ENCODE measurements around the gene TMEM134. TPM values are rescaled to one million over a fixed set of nuclear protein-coding genes. Genes with fewer than 3 reads are reported as not detected.
"Not testable (repeated sequence)": the region's sequence is repeated elsewhere in the genome, so short reads cannot be mapped to it uniquely, and the experiment has no call there.

The TMEM134 gene
- total RNA-seq, 1 experiment from 2014 or later = 88.8 TPM

DNA sequence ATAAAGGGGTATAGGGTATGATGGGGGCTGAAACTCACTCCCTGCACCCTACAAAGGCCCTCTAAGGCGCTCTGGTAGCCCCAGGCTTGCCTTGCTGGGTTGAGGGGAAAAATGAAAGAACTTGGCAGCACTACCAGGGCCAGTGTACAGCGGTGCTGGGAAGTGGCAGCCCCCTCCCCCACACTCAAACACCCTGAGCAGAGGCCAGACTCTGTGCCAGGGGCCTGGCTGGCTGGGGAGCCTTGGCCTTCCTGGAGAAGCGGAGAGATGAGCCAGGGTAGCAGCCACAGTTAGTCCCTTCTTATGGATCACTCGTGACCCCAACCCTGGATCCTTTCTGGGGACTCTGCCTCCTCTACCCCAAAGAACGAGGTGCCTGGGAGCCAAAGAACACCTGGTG is 2.7 kb downstream of the TMEM134 start:
- no peak for DNase-seq (ENCODE audit: low spot score)
- in situ Hi-C loops (cut with HindIII; ENCODE audit: low sequenced_read_pairs) = no loop called here

DNA sequence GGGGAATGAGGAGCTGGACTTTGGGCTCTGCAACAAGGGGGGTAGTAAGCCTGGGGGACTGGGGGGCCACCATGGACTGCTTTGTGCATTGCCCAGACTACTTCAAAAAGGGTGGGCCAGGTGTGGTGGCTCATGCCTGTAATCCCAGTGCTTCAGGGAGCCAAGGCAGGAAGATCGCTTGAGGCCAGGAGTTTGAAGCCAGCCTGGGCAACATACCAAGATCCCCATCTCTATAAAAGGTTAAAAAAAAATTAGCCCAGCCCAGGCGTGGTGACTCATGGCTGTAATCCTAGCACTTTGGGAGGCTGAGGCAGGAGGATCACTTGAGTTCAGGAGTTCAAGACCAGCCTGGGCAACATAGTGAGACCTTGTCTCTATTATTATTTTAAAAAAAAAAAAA is 3.5 kb downstream of the TMEM134 start:
- DNase-seq (ENCODE audit: low spot score); in situ Hi-C loops (cut with HindIII; ENCODE audit: low sequenced_read_pairs): not testable (repeated sequence)

DNA sequence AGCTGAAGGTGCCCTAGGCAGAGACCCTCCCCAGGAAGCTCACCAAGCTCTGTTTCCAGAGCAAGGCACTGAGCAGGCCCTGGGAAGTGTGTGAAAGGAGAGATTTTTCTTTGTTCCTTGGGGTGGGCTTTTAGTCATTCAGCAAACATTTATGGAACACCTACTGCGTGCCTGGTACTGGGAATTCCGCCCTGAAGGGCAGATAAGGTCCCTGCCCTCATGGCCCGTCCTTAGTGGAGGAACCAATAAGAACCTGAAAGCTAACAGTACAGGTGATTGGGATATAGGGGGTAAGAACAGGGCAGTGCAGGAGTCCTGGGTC is 3.9 kb downstream of the TMEM134 start:
- in situ Hi-C loops (cut with HindIII; ENCODE audit: low sequenced_read_pairs) = no loop called here

DNA sequence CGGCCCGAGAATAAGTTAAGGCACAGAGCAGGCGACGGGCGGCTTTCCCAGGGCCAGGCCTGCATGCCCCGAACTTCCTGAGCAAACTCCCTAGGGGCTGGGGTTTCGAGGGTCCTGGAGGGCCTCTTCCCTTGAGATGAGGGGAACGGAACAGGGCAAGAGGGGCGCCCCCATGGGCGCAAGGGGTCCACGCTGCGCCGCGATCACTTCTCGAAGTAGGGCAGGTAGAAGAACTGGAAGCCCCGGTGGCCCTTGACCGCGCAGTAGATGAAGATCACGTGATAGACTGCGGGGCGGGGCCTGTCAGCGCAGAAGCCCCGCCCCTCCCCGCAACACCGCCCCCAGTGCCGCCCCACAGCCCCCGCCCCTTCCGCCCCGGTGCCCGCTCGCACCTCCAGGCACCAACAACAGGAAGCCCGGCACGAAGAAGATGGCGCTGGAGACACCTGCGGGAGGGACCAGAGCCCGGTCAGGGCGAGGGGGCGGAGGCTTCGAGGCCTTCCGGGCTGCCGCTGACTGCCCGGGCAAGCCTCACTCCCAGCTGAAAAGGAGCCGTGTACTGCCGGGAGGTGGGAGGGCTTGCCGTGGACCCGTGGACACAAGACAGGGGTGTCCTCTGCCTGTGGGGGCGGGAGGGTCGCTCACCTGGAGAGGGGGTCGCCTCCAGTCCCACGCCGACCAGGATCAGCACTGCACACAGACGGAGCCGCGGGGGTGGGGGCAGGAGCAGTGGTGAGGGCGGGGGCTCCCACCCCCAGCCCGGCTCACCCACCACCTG is 4.5 kb downstream of the TMEM134 start:
- in situ Hi-C loops (cut with HindIII; ENCODE audit: low sequenced_read_pairs) = no loop called here
- DNase-seq (ENCODE audit: low spot score) = peak; percentile 84

More for the DNA sequence above, 3.9 kb downstream of the TMEM134 start:
- no peak for DNase-seq (ENCODE audit: low spot score)

DNA sequence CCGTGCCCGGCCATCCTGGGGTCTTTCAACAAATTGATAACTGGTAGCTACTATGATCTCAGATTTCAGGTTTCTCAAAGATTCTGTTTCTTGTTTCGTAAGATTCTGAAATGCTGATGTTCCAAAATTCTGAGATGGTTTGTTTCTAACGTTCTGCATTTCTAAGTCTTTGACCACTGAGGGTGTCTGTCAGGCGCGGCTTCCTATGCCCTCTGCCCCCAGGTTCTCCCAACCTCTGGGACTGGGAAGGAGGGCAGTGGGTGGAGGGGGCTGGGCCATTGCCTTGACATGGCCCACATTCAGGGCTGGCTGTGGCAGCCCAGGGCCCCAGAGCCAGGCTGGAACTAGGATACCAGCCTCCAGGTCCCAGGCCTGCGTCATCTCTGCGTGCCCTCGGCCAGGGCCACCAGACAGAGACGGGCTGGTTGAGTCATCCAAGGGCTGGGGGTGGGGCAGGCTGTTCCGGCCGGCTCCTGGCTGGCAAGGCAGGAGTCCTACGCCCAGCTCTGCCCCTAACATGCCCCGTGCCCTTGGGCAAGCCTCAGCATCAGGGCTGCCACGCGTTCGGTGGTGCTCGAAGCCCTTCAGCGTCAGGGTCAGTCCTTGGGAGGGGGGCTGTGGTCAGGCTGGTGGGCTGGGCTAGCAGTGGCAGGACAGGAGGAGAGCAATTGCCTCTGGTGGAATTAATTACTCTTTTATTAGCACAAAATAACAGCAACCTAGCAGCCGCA is 5.2 kb downstream of the TMEM134 start:
- no peak for DNase-seq (ENCODE audit: low spot score)
- in situ Hi-C loops (cut with HindIII; ENCODE audit: low sequenced_read_pairs) = no loop called here

DNA sequence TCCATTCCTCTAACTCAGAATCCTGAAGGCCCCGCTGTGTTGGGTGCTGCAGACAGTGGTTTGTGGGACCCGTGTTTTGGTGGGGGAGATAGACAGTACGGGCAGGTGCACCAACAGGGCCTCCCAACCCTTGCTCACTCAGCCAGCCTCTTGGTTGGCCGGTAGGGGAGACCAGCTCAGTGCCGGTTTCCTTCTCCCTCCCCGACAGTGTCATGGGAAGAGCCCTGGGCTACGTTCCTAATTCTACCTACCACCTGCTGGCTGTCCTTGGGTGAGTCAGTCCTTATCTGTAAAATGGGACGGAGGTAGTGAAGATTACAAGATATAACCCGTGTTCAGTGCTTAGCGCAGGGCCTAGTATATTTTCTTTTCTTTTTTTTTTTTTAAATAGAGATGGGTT is 5.9 kb downstream of the TMEM134 start:
- DNase-seq (ENCODE audit: low spot score) = no peak
- in situ Hi-C loops (cut with HindIII; ENCODE audit: low sequenced_read_pairs) = no loop called here

DNA sequence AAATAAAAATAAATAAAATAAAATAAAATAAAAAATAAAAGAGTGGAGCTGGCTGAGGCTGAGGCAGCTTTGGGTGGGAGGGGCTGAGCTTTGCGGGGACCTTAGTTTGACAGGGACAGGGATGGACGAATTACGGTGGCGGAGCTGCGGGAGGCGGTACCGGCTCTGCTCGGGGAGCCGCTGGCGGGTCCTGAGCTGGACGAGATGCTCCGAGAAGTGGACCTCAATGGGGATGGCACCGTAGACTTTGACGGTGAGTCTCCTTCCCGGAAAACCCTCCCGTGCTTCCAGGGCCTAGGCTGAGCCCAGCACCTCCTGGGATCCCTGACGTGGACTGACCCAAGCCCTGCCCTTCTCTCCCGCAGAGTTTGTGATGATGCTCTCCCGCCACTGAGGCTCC is 10.8 kb downstream of the TMEM134 start:
- in situ Hi-C loops (cut with HindIII; ENCODE audit: low sequenced_read_pairs) = no loop called here
- DNase-seq (ENCODE audit: low spot score) = no peak

DNA sequence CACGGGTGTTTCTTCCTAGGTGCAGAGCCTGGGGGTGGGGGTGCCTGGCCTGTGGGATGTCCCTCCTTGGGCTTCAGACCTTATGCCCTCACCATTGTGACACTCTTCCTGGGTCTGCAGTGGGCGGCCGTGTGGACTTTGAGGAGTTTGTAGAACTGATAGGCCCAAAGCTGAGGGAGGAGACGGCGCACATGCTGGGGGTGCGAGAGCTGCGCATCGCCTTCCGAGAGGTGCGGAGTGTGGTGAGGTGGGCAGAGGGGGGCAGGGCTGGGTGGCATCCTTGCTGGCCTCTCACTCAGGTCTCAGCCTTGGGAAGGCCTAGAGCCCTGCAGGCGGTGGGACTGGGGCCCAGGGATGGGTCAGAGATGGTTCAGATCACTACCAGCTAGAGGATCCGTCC is 11.6 kb downstream of the TMEM134 start:
- no peak for DNase-seq (ENCODE audit: low spot score)
- in situ Hi-C loops (cut with HindIII; ENCODE audit: low sequenced_read_pairs) = no loop called here

DNA sequence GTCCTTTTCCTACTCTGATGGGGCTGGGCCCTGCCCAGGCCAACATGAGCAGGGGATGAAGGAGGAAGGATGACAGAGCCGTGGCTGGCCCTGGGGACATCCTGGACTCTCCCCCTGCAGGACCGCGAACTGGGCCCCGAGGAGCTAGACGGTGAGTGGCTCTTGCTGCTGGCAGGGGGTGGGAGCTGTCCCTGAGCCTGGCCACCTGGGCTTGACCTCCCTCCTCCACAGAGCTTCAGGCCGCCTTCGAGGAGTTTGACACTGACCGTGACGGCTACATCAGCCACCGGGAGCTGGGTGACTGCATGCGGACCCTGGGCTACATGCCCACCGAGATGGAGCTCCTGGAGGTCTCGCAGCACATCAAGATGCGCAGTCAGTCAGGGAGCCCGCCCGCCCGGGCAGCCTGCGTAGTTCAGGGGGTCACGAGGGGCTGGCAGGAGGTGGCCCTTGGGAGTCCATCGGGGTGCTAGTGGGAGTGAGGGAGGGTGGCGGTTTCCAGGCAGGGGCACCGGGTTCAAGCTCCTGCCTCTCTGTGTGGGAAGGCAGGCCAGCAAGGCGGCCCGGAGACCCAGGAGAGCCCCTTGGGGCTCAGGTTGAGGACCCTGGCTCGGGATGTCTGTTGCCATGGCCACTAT is 12.9 kb downstream of the TMEM134 start:
- DNase-seq (ENCODE audit: low spot score) = no peak
- in situ Hi-C loops (cut with HindIII; ENCODE audit: low sequenced_read_pairs) = no loop called here

DNA sequence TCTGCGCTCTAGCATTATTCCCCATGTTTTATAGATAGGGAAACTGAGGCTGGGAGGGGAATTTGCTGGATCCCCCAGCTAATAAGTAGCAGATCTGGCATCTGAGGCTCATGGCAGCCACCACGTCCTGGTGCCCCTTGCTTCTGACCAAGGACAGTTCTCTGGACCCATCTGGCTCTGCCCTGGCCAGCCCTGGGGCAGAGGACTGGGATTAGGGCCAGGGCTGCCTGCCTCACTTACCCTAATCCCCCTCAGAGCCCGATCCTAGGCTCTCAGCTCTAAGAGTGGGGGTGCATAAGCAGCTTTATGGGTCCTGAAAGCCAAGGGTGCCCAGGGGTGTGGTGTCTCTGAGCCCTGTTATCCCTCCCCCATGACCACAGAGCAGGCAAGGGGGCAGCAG is 14.0 kb downstream of the TMEM134 start, which contains the start of gene CABP4:
Gene CABP4, plus strand, starts transcription at position 301 of the 400 bp plus-strand sequence. Its CDS starts 70 bp downstream, at position 371.
- DNase-seq (ENCODE audit: low spot score) = no peak
- in situ Hi-C loops (cut with HindIII; ENCODE audit: low sequenced_read_pairs) = no loop called here

DNA sequence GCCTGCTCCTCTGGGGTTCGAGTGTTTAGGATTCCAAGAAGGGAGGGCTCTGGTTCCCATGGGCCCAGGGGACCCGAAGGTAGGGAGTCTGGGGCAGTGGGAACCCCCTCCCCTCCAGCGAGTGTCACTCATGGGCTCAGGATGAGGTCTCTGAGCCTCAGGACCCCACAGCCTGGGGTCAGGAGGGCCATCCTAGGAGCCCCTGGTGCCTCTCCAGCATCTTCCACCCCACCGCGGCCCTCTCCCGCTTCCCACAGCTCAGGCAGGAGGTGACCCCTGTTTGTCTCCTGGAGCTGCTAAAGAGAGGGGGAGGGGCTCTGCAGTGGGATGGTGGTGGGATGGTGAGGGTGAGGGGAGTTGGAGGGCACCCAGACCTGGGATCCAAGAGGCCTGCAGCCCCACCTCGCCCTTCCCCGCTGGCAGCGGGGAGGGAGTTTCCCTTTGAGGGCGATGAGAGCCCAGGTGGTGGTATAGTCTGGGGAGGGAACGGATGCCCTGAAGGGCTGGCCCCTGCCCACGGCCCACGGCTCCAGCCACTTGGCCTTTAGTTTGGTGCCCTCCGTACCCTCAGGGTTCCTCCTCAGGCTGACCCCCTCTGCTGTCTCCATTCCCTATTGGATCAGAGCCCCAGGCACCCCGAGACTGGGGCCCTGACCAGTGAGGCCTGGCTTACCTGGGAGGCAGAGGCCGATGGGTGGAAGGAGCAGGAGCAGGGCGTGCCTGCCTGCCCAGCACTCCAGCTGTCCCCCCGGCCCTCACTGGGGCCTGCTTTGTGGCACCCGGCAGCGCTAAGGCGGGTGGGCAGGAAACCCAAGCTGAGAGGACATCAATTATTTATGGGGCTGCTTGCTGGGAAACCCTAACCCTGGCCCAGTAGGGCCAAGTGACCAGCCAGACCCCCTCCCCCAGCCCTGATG is 15.0 kb downstream of the TMEM134 start:
- in situ Hi-C loops (cut with HindIII; ENCODE audit: low sequenced_read_pairs) = no loop called here

DNA sequence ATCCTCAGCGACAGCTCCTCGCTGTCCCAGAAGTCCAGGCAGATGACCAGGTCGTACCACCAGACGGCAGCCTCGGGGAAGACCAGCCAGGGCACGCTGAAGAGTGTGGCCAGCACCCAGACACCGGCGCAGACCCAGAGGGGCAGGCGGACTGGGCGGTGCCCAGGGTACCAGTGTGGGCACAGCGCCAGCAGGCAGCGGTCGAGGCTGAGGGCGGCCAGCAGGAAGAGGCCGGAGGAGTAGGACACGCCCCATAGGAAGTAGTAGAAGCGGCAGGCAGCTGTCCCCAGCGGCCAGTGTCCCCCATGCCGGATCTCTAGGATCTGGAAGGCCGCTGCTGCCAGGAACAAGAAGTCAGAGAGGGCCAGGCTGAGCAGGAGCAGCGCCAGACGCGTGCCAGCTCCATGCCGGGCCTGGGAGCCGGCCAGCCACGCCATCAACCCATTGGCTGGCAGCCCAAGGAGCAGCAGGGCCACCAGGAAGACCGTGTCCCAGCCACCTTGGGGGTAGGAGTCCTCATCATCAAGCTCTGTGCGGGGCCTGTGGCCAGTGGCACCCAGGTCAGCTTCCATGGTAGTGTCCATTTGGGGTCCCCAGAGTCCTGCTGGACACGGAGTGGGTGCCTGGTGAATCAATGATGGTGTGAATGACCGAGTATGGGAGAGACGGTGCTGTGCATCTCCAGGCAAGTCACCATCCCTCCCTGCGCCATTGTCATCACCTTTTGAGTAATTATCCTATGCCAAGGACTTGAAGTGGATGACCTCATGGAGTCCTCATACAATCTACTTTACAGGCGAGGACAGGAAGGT is 16.7 kb downstream of the TMEM134 start, which contains the start of gene GPR152:
Gene GPR152, minus strand, starts transcription at position 589 of the 812 bp plus-strand sequence. Its CDS starts 5 bp downstream, at position 584.
- in situ Hi-C loops (cut with HindIII; ENCODE audit: low sequenced_read_pairs) = no loop called here
- peak; percentile 47 for DNase-seq (ENCODE audit: low spot score)

More for the DNA sequence above, 15.0 kb downstream of the TMEM134 start:
- no peak for DNase-seq (ENCODE audit: low spot score)

DNA sequence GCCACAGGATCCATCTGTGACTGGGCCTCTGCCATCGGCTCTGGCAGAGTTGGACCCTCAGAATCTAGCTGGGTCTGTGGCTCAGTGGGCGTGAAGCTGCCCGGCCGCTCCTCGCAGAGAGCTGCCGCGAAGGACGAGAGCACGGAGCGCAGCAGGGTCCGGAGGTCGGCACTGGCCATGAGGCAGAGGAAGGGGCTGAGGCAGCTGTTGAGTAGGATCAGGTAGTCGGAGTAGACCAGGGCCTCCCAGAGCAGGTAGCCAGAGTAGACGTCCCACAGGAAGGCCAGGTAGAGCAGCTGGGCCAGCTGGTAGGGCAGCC is 17.4 kb downstream of the TMEM134 start:
- in situ Hi-C loops (cut with HindIII; ENCODE audit: low sequenced_read_pairs) = no loop called here
- no peak for DNase-seq (ENCODE audit: low spot score)

DNA sequence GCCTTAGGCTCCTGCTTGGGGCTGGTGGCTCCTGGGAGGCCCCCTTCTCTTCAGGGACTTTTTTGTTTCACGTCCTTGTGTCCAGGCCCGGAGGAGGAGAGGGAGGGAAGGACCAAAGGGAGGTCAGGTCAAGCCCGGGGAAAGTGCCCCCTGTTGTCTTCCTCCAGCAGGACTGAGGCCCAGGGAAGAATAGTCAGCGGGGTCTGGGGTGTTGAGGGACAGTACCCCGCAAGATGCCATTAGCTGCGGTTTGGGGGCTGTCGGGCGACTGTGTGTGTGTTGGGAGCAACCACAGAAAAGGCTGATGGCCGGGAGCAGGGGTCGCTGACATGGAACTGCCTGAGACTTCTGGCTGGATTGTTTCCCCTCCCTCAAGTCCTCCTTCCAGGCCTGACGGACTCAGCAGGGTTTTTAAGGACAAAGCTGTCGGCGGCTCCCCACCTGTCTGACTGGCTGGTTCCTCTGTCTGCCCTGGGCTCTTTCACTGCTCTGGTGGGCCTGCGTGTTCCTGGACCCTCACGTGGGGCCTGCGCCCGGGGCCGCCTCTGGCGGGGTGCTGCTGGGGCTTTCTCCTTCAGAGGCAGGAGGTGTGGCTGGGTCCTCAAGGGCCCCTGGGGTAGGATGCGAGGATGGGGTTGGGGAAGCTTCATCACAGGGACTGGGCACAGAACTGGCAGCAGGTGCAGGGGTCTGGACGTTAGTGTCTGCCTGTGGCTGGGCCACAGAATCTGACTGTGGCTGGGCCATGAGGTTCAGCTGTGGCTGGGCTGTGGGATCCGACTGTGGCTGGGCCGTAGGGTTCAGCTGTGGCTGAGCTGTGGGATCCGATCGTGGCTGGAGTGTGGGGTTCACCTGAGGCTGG is 18.0 kb downstream of the TMEM134 start:
- in situ Hi-C loops (cut with HindIII; ENCODE audit: low sequenced_read_pairs) = no loop called here
- no peak for DNase-seq (ENCODE audit: low spot score)

DNA sequence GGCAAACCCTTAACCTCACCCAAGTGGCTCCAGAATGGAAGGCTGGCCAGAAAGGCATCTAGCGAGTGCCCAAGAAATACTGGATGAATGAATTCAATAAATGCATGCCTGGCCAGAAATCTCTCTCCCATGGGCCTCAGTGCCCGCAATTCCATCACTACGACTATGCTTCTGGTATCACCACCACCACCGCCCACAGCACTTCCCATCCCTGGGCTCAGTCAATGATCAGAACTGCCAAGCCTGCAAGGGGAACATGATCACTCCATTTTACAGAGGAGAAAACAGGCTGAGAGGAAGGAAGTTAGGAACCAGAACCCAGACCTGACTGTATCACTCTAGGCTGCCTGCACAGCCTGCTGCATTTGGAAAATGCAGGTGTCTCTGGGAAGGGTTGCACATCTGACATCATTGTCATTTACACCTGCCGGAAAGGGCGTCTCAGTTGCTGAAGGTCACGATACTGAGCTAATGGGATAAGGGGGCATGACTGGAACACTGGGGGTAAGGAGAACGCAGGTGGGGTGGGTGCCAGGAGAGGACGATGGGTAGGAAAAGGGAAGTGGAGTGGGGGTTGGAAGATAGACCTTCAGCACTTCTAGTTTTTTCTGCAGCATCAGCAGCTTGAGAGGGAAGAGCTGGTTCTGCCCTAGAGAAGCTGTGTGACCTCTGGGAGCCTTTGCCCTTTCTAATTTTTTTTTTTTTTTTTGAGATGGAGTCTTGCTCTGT is 19.8 kb downstream of the TMEM134 start:
- in situ Hi-C loops (cut with HindIII; ENCODE audit: low sequenced_read_pairs) = no loop called here
- no peak for DNase-seq (ENCODE audit: low spot score)

DNA sequence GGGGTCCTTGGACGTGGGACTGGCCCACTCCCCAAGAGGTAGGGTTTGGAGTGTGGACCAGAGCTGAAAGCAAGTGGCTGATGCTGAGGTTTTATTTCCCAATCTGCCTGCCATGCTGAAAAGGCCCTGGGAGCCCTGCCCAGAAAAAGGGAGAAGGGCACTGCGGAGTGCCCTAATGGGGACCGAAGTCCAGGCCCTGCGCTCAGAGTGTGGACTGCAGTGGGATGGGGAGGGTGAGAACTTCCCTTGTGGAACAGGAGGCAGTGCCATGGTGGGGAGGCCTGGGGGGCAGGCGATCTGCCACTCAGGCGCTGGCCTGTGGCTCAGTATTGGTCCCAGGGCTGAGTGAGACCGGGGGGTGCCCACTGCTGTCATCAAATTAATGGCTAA is 20.8 kb downstream of the TMEM134 start:
- in situ Hi-C loops (cut with HindIII; ENCODE audit: low sequenced_read_pairs) = no loop called here
- DNase-seq (ENCODE audit: low spot score) = no peak

DNA sequence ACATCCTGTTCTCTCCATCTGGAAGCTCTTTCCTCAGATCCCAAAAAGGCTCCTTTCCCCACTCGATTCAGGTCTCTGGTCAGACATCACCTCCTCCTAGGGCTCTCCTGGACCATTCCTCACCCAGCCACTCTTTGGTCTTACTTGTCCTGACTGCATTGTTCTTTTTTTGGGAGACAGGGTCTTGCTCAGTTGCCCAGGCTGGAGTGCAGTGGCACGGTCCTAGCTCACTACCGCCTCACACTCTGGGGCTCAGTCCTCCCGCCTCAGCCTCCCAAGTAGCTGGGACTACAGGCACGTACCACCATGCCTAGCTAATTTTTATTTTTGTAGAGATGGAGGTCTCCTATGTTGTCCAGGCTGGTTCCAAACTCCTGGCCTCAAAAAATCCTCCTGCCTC is 23.5 kb downstream of the TMEM134 start:
- in situ Hi-C loops (cut with HindIII; ENCODE audit: low sequenced_read_pairs) = no loop called here
- no peak for DNase-seq (ENCODE audit: low spot score)
